ENCODE data around the gene KDM2A.
"Not testable (repeated sequence)": the region's sequence is repeated elsewhere in the genome, so short reads cannot be mapped to it uniquely, and the experiment has no call there.

Gene KDM2A

GRCh38 chr11:67260885-67261639 lies 142.0 kb downstream of the KDM2A start:
- not testable (repeated sequence) for DNase-seq (ENCODE audit: low read depth in 2 of 2)

- DNase-seq (ENCODE audit: low read depth in 2 of 2) = no peak
Measured at GRCh38 chr11:67261640-67261945, 142.5 kb downstream of the KDM2A start.

GRCh38 chr11:67261946-67262681 lies 143.1 kb downstream of the KDM2A start:
- no peak for DNase-seq (ENCODE audit: low read depth in 2 of 2)

GRCh38 chr11:67262731-67263675 lies 143.9 kb downstream of the KDM2A start:
- DNase-seq (ENCODE audit: low read depth in 2 of 2) = peak; percentile 58 to 65

- no peak for DNase-seq (ENCODE audit: low read depth in 2 of 2)
Measured at GRCh38 chr11:67264260-67264659, 145.2 kb downstream of the KDM2A start.

- DNase-seq (ENCODE audit: low read depth in 2 of 2) = no peak
Measured at GRCh38 chr11:67264877-67265632, 146.0 kb downstream of the KDM2A start.

GRCh38 chr11:67265633-67266448 lies 146.8 kb downstream of the KDM2A start:
- DNase-seq (ENCODE audit: low read depth in 2 of 2) = peak; percentile 70 to 81

GRCh38 chr11:67266449-67267187 lies 147.6 kb downstream of the KDM2A start, which contains the start of gene GRK2:
TSS of gene GRK2 (plus strand) at chr11:67266473. CDS start at chr11:67266700, 227 bp downstream.
- no peak for DNase-seq (ENCODE audit: low read depth in 2 of 2)

- DNase-seq (ENCODE audit: low read depth in 2 of 2) = no peak
Measured at GRCh38 chr11:67267188-67268080, 148.4 kb downstream of the KDM2A start.

GRCh38 chr11:67268081-67268961 lies 149.3 kb downstream of the KDM2A start:
- DNase-seq (ENCODE audit: low read depth in 2 of 2) = peak in 1 of 2 donors; percentile 30

GRCh38 chr11:67268962-67269268 lies 149.9 kb downstream of the KDM2A start:
- DNase-seq (ENCODE audit: low read depth in 2 of 2) = no peak

GRCh38 chr11:67269401-67270255 lies 150.6 kb downstream of the KDM2A start:
- no peak for DNase-seq (ENCODE audit: low read depth in 2 of 2)

GRCh38 chr11:67270256-67271204 lies 151.5 kb downstream of the KDM2A start:
- no peak for DNase-seq (ENCODE audit: low read depth in 2 of 2)

GRCh38 chr11:67271205-67271540 lies 152.1 kb downstream of the KDM2A start:
- no peak for DNase-seq (ENCODE audit: low read depth in 2 of 2)

- DNase-seq (ENCODE audit: low read depth in 2 of 2) = no peak
Measured at GRCh38 chr11:67271541-67272284, 152.7 kb downstream of the KDM2A start.

Data from stimulated activated CD4-positive, alpha-beta T cell treated with anti-CD3 and anti-CD28 coated beads, Interleukin-1b, Interleukin-23, amount 100 ng/mL, for 4 hours (primary cell).